Measurements from ENCODE around the gene HS3ST3B1.

GRCh38 chr17:14336418-14336817 is 35.5 kb downstream of the HS3ST3B1 start:
- TF ChIP-seq CTCF (IDR thresholded peaks at IDR 0.05) (no peak), POLR2A (IDR thresholded peaks at IDR 0.05; ENCODE audit: low read depth) (no peak)

Data from esophagus muscularis mucosa (tissue), 3 donors.